Gastroesophageal sphincter (tissue), 3 donors: ENCODE results near the gene NPHP4.

Experiments used
- CTCF ChIP-seq, 4 experiments: fragments of 200-600 bp in 2 of 4; fragments of 450-650 bp in 2 of 4; sonication (generic) in 1 of 4; IDR thresholded peaks; one replicate each; pipeline ENCODE4 v1.5.1; 2017 to 2019; ENCODE audit warnings: antibody characterized with exemption in 4 of 4, mild to moderate bottlenecking in 2 of 4, moderate library complexity in 2 of 4
- EP300 ChIP-seq: sonication (generic); formaldehyde crosslinking; IDR thresholded peaks from one replicate; pipeline ENCODE4 v1.6.1; 2017; ENCODE audit warnings: antibody characterized with exemption, mild to moderate bottlenecking
- POLR2A ChIP-seq, 2 donors: fragments of 450-650 bp; IDR thresholded peaks; one replicate each; pipeline ENCODE4 v1.6.1; 2017; ENCODE audit warnings: antibody characterized with exemption in 2 of 2, mild to moderate bottlenecking in 2 of 2, moderate library complexity in 1 of 2
- POLR2AphosphoS5 ChIP-seq: sonication (generic); formaldehyde crosslinking; IDR thresholded peaks from one replicate; pipeline ENCODE4 v1.6.1; 2017; ENCODE audit warnings: antibody characterized with exemption

- TF ChIP-seq EP300 (no peak), CTCF (IDR thresholded peaks at IDR 0.05) (no peak), POLR2A (IDR thresholded peaks at IDR 0.05) (no peak), POLR2AphosphoS5 (no peak)
Measured at GRCh38 chr1:6027591-6027990, 35.4 kb upstream of the NPHP4 start.
